ENCODE measurements around the gene SEC14L5. TPM values are rescaled to one million over a fixed set of nuclear protein-coding genes. Genes with fewer than 3 reads are reported as not detected.

Gene SEC14L5
- total and polyA plus RNA-seq, 2 of the 4 experiments (the other 2 are of a cell fraction) = 0.07 TPM; not detected in 1

DNA sequence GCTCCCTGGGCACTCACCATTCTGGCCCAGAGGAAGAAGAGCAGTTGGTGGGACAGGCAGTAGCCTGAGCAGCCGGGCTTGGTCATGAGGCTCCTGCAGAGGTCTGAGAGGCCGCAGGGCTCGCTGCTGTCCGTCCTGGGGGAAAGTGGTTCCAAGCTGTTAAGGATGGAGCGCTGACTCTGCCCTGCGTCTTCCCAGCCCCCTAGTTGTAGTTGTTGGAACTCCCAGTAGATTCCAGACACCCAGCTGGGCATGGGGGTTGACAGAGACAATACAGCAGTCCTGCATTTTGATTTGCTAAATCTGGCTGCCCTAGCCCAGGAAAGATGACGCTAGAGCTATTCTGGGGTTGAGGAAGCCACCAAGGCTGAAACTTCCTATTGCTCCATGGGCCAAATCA lies 100.3 kb downstream of the SEC14L5 start:
- no peak overlapping the region for H3K56ac ChIP-seq (ENCODE audit: extremely low read depth, insufficient read depth, low read length)
- ChIA-PET CTCF (no interaction called here), POLR2A (ENCODE audit: unreplicated experiment) (no interaction called here)
- TF ChIP-seq, protein P1, sequence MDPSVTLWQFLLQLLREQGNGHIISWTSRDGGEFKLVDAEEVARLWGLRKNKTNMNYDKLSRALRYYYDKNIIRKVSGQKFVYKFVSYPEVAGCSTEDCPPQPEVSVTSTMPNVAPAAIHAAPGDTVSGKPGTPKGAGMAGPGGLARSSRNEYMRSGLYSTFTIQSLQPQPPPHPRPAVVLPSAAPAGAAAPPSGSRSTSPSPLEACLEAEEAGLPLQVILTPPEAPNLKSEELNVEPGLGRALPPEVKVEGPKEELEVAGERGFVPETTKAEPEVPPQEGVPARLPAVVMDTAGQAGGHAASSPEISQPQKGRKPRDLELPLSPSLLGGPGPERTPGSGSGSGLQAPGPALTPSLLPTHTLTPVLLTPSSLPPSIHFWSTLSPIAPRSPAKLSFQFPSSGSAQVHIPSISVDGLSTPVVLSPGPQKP (IDR thresholded peaks at IDR 0.05; ENCODE audit: borderline replicate concordance, low read depth, low read length) = no peak
- no peak for TF ChIP-seq RFX5 (IDR thresholded peaks at IDR 0.05; ENCODE audit: low read depth, low read length)
- no peak for TF ChIP-seq RCOR1 (IDR thresholded peaks at IDR 0.05; ENCODE audit: insufficient replicate concordance, low read length)
- TF ChIP-seq CHD1 (IDR thresholded peaks at IDR 0.05; ENCODE audit: low read depth, low read length) = no peak
- TF ChIP-seq MAZ (IDR thresholded peaks at IDR 0.05; ENCODE audit: borderline replicate concordance, low read depth, low read length) = no peak
- TF ChIP-seq NFE2L2 (IDR thresholded peaks at IDR 0.05; ENCODE audit: low read depth, low read length) = no peak
- TF ChIP-seq, protein P2, sequence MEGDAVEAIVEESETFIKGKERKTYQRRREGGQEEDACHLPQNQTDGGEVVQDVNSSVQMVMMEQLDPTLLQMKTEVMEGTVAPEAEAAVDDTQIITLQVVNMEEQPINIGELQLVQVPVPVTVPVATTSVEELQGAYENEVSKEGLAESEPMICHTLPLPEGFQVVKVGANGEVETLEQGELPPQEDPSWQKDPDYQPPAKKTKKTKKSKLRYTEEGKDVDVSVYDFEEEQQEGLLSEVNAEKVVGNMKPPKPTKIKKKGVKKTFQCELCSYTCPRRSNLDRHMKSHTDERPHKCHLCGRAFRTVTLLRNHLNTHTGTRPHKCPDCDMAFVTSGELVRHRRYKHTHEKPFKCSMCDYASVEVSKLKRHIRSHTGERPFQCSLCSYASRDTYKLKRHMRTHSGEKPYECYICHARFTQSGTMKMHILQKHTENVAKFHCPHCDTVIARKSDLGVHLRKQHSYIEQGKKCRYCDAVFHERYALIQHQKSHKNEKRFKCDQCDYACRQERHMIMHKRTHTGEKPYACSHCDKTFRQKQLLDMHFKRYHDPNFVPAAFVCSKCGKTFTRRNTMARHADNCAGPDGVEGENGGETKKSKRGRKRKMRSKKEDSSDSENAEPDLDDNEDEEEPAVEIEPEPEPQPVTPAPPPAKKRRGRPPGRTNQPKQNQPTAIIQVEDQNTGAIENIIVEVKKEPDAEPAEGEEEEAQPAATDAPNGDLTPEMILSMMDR (conservative IDR thresholded peaks at IDR 0.05; ENCODE audit: low read depth, low read length) = peak; percentile 23; the same call in 1 of the 2 replicates
- no peaks in the 10 kb centered on the region for H3K9me1 ChIP-seq (ENCODE audit: insufficient read depth, low read length)
- ATAC-seq (ENCODE audit: low read depth) (peak; percentile 74), DNase-seq (no peak)
- H2BK5ac ChIP-seq (ENCODE audit: low read depth, low read length, poor library complexity, severe bottlenecking) = no peak overlapping the region
- H3K9me3 ChIP-seq (ENCODE audit: control insufficient read depth, insufficient read depth, low read length) = no peaks in the 10 kb centered on the region
- no peak overlapping the region for H4K91ac ChIP-seq (ENCODE audit: insufficient read depth, low read depth, low read length)
- H3K4me1 ChIP-seq (ENCODE audit: control insufficient read depth, insufficient read depth, low read length) = no peaks in the 10 kb centered on the region
- no peak overlapping the region for H3K18ac ChIP-seq (ENCODE audit: low read depth, low read length)
- no peak overlapping the region for H2BK20ac ChIP-seq (ENCODE audit: low read depth, low read length)
- peaks cover 7% of the 10 kb centered on the region; the same call in 1 of the 2 replicates for H3K27me3 ChIP-seq (ENCODE audit: control insufficient read depth, insufficient read depth, low read length)
- H3K14ac ChIP-seq (replicated peaks; ENCODE audit: low read depth, low read length) = no peak overlapping the region
- H2AK5ac ChIP-seq (ENCODE audit: low read depth, low read length) = no peak overlapping the region
- no peak overlapping the region for H2BK120ac ChIP-seq (ENCODE audit: low read depth, low read length)
- no peak overlapping the region for H4K5ac ChIP-seq (ENCODE audit: low read depth, low read length)
- no peak overlapping the region for H4K8ac ChIP-seq (ENCODE audit: low read depth in 2 of 2, low read length in 2 of 2)
- H3K4ac ChIP-seq (ENCODE audit: low read depth, low read length) = no peak overlapping the region
- H3K4me3 ChIP-seq (ENCODE audit: insufficient read depth, low read depth, low read length) = no peak overlapping the region
- BruUV-seq (replicated peaks) = no TSS peak
- H4K20me1 ChIP-seq (ENCODE audit: insufficient read depth, low read length) = no peaks in the 10 kb centered on the region
- in situ Hi-C loops (cut with MboI; ENCODE audit: low sequenced_read_pairs) (no loop called here), dilution Hi-C loops (cut with HindIII; ENCODE audit: low sequenced_read_pairs, unreplicated experiment) (no loop called here), intact Hi-C loops (cut with micrococcal nuclease) (no loop called here)
- no peak overlapping the region for H2AFZ ChIP-seq (replicated peaks; ENCODE audit: low read length, poor library complexity)
- no peak overlapping the region for H3K27ac ChIP-seq (ENCODE audit: insufficient read depth, low read length)
- H3K36me3 ChIP-seq (ENCODE audit: control insufficient read depth, insufficient read depth, low read length) = no peaks in the 10 kb centered on the region
- H3K79me1 ChIP-seq (ENCODE audit: low read depth in 1 of 2, low read length in 2 of 2) = no peaks in the 10 kb centered on the region
- H3K9ac ChIP-seq (ENCODE audit: low read depth, low read length) = no peak overlapping the region
- H2BK15ac ChIP-seq (ENCODE audit: low read depth, low read length) = no peak overlapping the region
- no CpG with 5 or more reads among the region's 7 CpGs for WGBS, 2 experiments (ENCODE audit: extremely low coverage in 2 of 2, insufficient read length in 1 of 2)
- no peak overlapping the region for H2AK9ac ChIP-seq (replicated peaks; ENCODE audit: low read depth, low read length, poor library complexity)
- H3K23ac ChIP-seq (ENCODE audit: low read depth, low read length) = no peak overlapping the region
- no peak overlapping the region for H3K4me2 ChIP-seq (ENCODE audit: low read depth, low read length)
